HT-29 (cell line): ENCODE measurements around the gene ABHD17A. TPM values are rescaled to one million over a fixed set of nuclear protein-coding genes. Genes with fewer than 3 reads are reported as not detected.
A peak's percentile ranks its signal among the peaks of the same experiment; 100 is the strongest.

ENCODE experiments used
- DNase-seq: peaks from one replicate; pipeline ENCODE4 v3.0.0-alpha.2; 2015; ENCODE audit warnings: low spot score
- total RNA-seq: library from RNA; depleted of rRNA; stranded (reverse); fragments of >200 nt; shearing (Covaris generic); gene quantifications from 2 replicates; pipeline ENCODE4 v1.2.3, GENCODE V29; 2014; rRNA removed

Gene ABHD17A
- total RNA-seq = 136 and 141 TPM in 2 replicates

- DNase-seq = peak; percentile 89
Measured at GRCh38 chr19:1885398-1886119, at the start of gene ABHD17A. TSS of gene ABHD17A (minus strand) at chr19:1885496. CDS start at chr19:1881566, 3,930 bp downstream.

DNA sequence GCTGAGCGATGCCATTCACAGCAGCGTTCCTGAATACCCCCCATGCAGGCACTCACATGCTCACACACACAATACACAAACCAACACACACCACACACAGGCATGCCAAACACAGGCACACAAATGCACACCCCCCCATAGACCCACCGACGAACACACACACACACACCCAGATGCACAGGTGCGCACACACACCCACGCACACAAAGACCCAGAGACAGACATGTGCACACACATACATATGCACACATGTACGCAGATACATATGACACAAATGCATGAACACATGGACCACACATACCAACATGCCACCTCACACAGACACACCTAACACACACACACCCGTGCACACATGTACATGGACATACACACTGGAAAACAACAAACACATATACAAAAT lies 48.6 kb upstream of the ABHD17A start:
- no peak for DNase-seq

DNA sequence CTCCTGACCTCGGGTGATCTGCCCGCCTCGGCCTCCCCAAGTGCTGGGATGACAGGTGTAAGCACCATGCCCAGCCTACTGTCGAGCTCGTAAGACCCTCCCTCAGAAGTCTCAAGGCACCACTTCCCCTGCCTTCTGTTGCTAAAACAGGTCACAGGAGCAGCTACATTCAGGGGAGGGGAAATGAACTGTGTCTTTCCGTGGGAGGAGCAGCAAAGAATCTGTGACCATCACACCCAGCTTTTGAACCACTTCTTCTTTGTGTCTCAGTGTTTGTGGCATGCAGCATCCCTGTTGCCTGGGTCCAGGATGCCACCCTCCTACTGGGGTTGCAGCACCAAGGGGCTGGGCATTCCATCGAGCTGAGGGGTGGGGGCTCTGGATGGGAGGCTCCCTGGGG lies 47.9 kb upstream of the ABHD17A start:
- DNase-seq = no peak

DNA sequence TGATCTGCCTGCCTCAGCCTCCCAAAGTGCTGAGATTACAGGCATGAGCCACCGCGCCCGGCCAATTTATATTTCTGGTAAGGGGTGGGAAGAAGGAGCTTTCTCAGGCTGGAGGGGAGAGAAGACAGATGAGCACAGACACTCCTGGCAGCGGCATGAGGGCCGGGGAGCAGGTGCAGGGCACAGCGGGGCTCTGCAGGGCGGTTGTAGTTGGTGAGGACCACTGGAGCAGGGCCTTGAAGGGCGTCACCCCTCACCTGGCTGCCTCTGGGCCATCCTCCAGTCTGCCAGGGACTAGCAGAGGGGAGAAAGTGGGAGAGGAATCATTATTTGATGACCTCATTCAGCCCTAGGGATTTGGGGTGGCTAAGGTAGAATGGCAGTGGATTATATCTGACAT lies 47.1 kb upstream of the ABHD17A start:
- no peak for DNase-seq

- no peak for DNase-seq
Measured at GRCh38 chr19:1931445-1931844, 46.1 kb upstream of the ABHD17A start.

- DNase-seq = peak; percentile 67
Measured at GRCh38 chr19:1929021-1929742, 43.9 kb upstream of the ABHD17A start.

- DNase-seq = no peak
Measured at GRCh38 chr19:1925544-1925943, 40.2 kb upstream of the ABHD17A start.

DNA sequence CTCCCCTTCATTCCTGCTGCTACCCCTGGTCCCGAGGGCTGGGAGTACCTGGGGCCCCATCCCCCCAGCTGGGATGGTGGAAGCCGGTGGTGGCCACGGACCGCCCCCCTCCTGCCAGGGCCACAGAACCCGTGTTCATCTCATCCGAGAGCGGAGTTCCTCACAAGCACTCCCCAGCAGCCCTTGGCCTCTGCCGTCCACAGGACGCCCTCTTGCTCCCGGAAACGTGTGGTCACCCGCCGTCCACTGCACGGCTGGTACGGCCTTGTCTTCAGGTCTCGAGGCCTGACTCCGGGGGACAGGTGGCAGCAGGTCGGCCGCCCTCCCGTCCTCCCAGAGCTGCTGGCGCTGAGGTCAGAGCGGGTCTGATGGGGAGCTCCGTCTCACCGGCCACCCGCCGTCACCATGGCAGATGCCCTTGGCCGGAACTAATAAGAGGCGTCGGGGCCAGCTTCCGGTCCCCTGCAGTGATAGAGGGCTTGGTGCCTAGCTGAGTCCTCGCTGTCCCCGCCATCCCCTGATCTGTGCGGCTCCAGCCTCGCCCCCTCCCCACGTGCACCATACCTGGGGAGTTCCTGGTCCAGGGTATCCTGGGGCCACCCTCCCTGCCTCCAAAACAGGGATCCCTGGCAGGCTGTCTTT lies 39.1 kb upstream of the ABHD17A start:
- DNase-seq = no peak

GRCh38 chr19:1923319-1923718 lies 38.0 kb upstream of the ABHD17A start:
- DNase-seq = no peak

DNA sequence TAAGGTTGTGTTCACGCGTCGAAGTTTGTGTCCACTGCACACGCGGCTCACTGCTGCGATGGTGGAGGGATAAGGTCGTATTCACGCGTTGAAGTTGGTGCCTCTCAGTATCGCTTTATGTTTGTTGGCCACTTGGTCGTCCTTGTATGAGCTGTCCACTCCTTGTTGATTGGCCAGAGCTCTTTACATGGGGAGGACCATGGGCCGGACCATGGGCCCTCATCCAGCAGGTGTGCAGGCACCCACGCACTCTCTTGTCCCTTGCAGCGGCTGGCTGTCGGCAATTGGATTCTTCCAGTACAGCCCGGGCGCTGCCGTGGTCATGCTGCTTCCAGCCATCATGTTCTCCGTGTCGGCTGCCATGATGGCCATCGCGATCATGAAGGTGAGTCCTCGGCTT lies 37.5 kb upstream of the ABHD17A start:
- no peak for DNase-seq

- no peak for DNase-seq
Measured at GRCh38 chr19:1921825-1922224, 36.5 kb upstream of the ABHD17A start.

- DNase-seq = no peak
Measured at GRCh38 chr19:1921326-1921725, 36.0 kb upstream of the ABHD17A start.

GRCh38 chr19:1920644-1921043 lies 35.3 kb upstream of the ABHD17A start:
- no peak for DNase-seq

DNA sequence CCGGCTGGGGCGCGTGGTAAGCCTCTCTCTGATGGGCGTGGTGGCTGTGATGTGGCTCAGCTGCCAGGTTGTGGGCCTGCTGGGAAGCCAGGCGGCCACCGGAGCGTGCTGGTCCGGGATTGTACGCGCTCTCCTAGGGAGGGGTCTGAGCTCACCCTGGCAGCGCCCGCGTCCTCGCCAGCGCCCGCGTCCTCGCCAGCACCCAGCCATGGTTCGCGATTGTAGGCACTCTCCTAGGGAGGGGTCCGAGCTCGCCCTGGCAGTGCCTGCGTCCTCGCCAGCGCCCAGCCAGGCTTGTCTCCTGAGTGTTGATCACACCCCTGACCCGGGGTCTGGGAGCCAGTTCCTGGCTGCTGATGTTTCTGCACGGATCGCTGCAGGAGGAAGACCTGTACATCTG lies 33.7 kb upstream of the ABHD17A start:
- DNase-seq = no peak

- no peak for DNase-seq
Measured at GRCh38 chr19:1917926-1918325, 32.6 kb upstream of the ABHD17A start.

DNA sequence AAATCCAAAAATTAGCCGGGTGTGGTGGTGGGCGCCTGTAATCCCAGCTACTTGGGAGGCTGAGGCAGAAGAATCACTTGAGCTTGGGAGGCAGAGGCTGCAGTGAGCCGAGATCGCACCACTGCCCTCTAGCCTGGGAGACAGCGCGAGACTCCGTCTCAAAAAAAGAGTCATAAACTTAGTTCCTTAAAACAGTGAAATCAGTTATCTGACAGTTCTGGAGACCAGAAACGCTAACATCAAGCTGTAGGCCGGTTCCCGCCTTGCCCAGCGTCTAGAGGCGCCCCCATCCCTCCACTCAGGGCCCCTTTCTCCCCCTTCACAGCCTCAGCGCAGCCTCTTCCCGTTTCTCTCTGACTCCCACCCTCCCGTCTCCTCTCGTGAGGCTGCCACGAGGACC lies 31.9 kb upstream of the ABHD17A start:
- no peak for DNase-seq

GRCh38 chr19:1914826-1915341 lies 29.6 kb upstream of the ABHD17A start:
- DNase-seq = no peak

DNA sequence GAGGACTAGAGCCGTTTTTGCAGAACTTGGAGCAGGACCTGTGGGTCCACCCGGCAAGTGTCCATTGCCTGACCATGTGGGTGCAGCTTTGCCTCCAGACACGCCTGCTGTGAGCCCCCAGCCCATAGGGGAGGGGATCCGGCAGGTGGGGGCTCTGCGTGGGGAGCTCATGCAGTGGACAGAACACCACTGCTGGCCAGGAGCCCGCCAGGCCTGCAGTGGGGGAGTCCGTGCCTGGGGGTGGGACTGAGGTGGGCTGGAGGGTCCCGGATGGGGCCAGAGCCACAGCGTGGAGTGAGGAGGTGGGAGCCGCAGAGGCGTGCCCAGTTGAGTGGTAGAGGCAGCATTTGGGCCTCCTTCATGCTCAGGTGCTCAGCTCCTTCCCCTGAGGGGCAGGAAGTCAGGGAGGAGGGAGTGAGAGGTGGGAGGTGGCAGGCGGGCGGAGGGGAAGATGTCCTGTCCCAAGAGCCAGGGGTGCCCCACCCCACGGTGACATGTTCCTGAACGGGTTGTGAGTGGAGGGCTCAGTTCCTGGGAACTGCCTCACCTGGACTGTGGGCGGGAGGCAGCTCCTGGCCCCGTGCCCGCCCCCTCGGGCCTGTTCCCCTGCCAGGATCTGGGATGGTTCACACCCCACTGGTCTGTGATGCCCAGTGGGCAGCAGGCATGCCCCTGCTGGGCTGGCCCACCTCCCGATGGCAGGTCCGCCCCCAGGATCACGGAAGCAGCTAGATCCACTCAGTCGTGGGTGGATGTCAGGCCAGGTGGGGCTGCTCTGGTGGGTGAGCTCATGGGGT lies 28.7 kb upstream of the ABHD17A start:
- no peak for DNase-seq

- no peak for DNase-seq
Measured at GRCh38 chr19:1912760-1913505, 27.6 kb upstream of the ABHD17A start.

- no peak for DNase-seq
Measured at GRCh38 chr19:1911995-1912394, 26.7 kb upstream of the ABHD17A start.

GRCh38 chr19:1911098-1911497 lies 25.8 kb upstream of the ABHD17A start:
- DNase-seq = no peak
